Right kidney (tissue), 1 donor: ENCODE data around the gene HOXC10.
A peak's percentile ranks its signal among the peaks of the same experiment; 100 is the strongest.

ENCODE experiments used
- DNase-seq: peaks from one replicate; pipeline ENCODE4 v3.0.0-alpha.2; 2016

HOXC10 gene

GRCh38 chr12:53949631-53950436 is 35.1 kb upstream of the HOXC10 start:
- DNase-seq: no peak

- no peak for DNase-seq
These were observed 34.5 kb upstream of the HOXC10 start for GRCh38 chr12:53950437-53950773.

- DNase-seq: no peak
These were observed 34.0 kb upstream of the HOXC10 start for GRCh38 chr12:53950789-53951576.

GRCh38 chr12:53951577-53952334 is 33.2 kb upstream of the HOXC10 start:
- peak; percentile 70 for DNase-seq

GRCh38 chr12:53952335-53952694 is 32.6 kb upstream of the HOXC10 start:
- DNase-seq: peak; percentile 77

- DNase-seq: peak; percentile 68
These were observed 31.8 kb upstream of the HOXC10 start for GRCh38 chr12:53952871-53953734.

- DNase-seq: peak; percentile 45
These were observed 30.9 kb upstream of the HOXC10 start for GRCh38 chr12:53953831-53954693.

- no peak for DNase-seq
These were observed 30.3 kb upstream of the HOXC10 start, which contains the start of gene HOXC12 for GRCh38 chr12:53954694-53955035. TSS of gene HOXC12 (plus strand) at chr12:53954903. CDS start at chr12:53954930, 27 bp downstream.

GRCh38 chr12:53955036-53955775 is 29.7 kb upstream of the HOXC10 start:
- peak; percentile 75 for DNase-seq

GRCh38 chr12:53955776-53956250 is 29.1 kb upstream of the HOXC10 start:
- DNase-seq: no peak

GRCh38 chr12:53956251-53956887 is 28.6 kb upstream of the HOXC10 start:
- DNase-seq: peak; percentile 69

- DNase-seq: peak; percentile 46
These were observed 27.9 kb upstream of the HOXC10 start for GRCh38 chr12:53956914-53957536.

- no peak for DNase-seq
These were observed 26.8 kb upstream of the HOXC10 start for GRCh38 chr12:53958128-53958527.

- no peak for DNase-seq
These were observed 25.6 kb upstream of the HOXC10 start for GRCh38 chr12:53959314-53959713.

- DNase-seq: no peak
These were observed 24.5 kb upstream of the HOXC10 start for GRCh38 chr12:53960187-53961024.

- peak; percentile 84 for DNase-seq
These were observed 23.8 kb upstream of the HOXC10 start for GRCh38 chr12:53961025-53961761.

- DNase-seq: no peak
These were observed 21.9 kb upstream of the HOXC10 start for GRCh38 chr12:53963005-53963404.
